CD14-positive monocyte (primary cell): Measurements from ENCODE around the gene MKLN1. TPM values are rescaled to one million over a fixed set of nuclear protein-coding genes. Genes with fewer than 3 reads are reported as not detected.

ENCODE experiments used
- DNase-seq, 3 donors: peaks; one replicate each; pipeline ENCODE4 v3.0.0-alpha.2; 2011 to 2022
- H2AFZ ChIP-seq: 2 replicates; pipeline ENCODE4 v1.6.0; 2012; ENCODE audit warnings: mild to moderate bottlenecking, low read depth, low read length, inconsistent platforms; ENCODE audit not compliant: insufficient read depth, poor library complexity, severe bottlenecking
- H3K27ac ChIP-seq, 2 donors: 1 replicate in 1 of 2; 2 replicates in 1 of 2; pipeline ENCODE4 v1.5.1; 2012 to 2013; ENCODE audit warnings: low read length in 2 of 2, control low read depth in 1 of 2, inconsistent platforms in 1 of 2, low read depth in 1 of 2, mild to moderate bottlenecking in 1 of 2
- H3K27me3 ChIP-seq, 2 donors: one replicate each; pipeline versions ENCODE4 v1.6.0 to v1.6.1; 2011 to 2013; ENCODE audit warnings: low read length in 2 of 2; ENCODE audit not compliant: control insufficient read depth in 2 of 2, insufficient read depth in 2 of 2
- H3K36me3 ChIP-seq, 2 donors: replicated peaks in 1 of 2; 1 replicate in 1 of 2; 2 replicates in 1 of 2; pipeline versions ENCODE4 v1.5.1 to v1.6.1; 2012 to 2013; ENCODE audit warnings: low read length in 2 of 2, control low read depth in 1 of 2, inconsistent platforms in 1 of 2, mild to moderate bottlenecking in 1 of 2; ENCODE audit not compliant: insufficient read depth in 2 of 2, control insufficient read depth in 1 of 2
- H3K4me1 ChIP-seq, 2 donors: 1 replicate in 1 of 2; 2 replicates in 1 of 2; pipeline versions ENCODE4 v1.5.1 to v1.6.1; 2012 to 2013; ENCODE audit warnings: low read length in 2 of 2, control low read depth in 1 of 2, inconsistent platforms in 1 of 2, mild to moderate bottlenecking in 1 of 2, moderate library complexity in 1 of 2; ENCODE audit not compliant: insufficient read depth in 2 of 2, control insufficient read depth in 1 of 2
- H3K4me2 ChIP-seq: replicated peaks from 2 replicates; pipeline ENCODE3; 2012; ENCODE audit warnings: low read length, moderate library complexity, mild to moderate bottlenecking; ENCODE audit not compliant: poor library complexity, severe bottlenecking; ENCODE audit errors: extremely low read depth
- H3K4me3 ChIP-seq, 3 experiments: fragments of 200-600 bp in 1 of 3; sonication (generic) in 1 of 3; replicated peaks in 1 of 3; 1 replicate in 2 of 3; 2 replicates in 1 of 3; pipeline ENCODE4 v1.5.1; 2011 to 2013; ENCODE audit warnings: low read length in 3 of 3, mild to moderate bottlenecking in 3 of 3, control low read depth in 2 of 3, low read depth in 2 of 3, inconsistent platforms in 1 of 3, moderate library complexity in 1 of 3
- H3K79me2 ChIP-seq: 2 replicates; pipeline ENCODE4 v1.6.0; 2012; ENCODE audit warnings: mild to moderate bottlenecking, control low read depth, inconsistent platforms, low read length, moderate library complexity; ENCODE audit not compliant: insufficient read depth
- H3K9ac ChIP-seq: 2 replicates; pipeline ENCODE4 v1.6.0; 2017; ENCODE audit warnings: low read length, mild to moderate bottlenecking; ENCODE audit not compliant: insufficient read depth, poor library complexity, severe bottlenecking
- H3K9me3 ChIP-seq, 2 donors: replicated peaks in 1 of 2; 1 replicate in 1 of 2; 2 replicates in 1 of 2; pipeline versions ENCODE4 v1.5.1 to v1.6.1; 2012 to 2013; ENCODE audit warnings: low read length in 2 of 2, control low read depth in 1 of 2; ENCODE audit not compliant: control insufficient read depth in 1 of 2, insufficient read depth in 1 of 2
- H4K20me1 ChIP-seq: 2 replicates; pipeline ENCODE4 v1.6.0; 2012; ENCODE audit warnings: mild to moderate bottlenecking, low read length, control low read depth, moderate library complexity; ENCODE audit not compliant: insufficient read depth
- H3K27ac Mint-ChIP-seq, 7 donors: one replicate each; pipeline ENCODE4 v1.8.0; 2020; ENCODE audit warnings: mild to moderate bottlenecking in 7 of 7, mixed read lengths in 7 of 7, moderate library complexity in 6 of 7, inconsistent platforms in 2 of 7
- H3K27me3 Mint-ChIP-seq, 3 donors: one replicate each; pipeline ENCODE4 v1.8.0; 2021 to 2022; ENCODE audit warnings: low read depth in 3 of 3, mild to moderate bottlenecking in 3 of 3, mixed read lengths in 3 of 3, moderate library complexity in 3 of 3, inconsistent platforms in 1 of 3
- H3K36me3 Mint-ChIP-seq, 2 donors: one replicate each; pipeline ENCODE4 v1.8.0; 2020; ENCODE audit warnings: mixed read lengths in 2 of 2, inconsistent platforms in 1 of 2, mild to moderate bottlenecking in 1 of 2
- H3K4me1 Mint-ChIP-seq: one replicate; pipeline ENCODE4 v1.8.0; 2020; ENCODE audit warnings: mild to moderate bottlenecking, mixed read lengths
- H3K4me3 Mint-ChIP-seq, 2 donors: one replicate each; pipeline ENCODE4 v1.8.0; 2020; ENCODE audit warnings: mild to moderate bottlenecking in 2 of 2, mixed read lengths in 2 of 2, moderate library complexity in 1 of 2
- H3K9me3 Mint-ChIP-seq, 7 donors: one replicate each; pipeline ENCODE4 v1.8.0; 2020 to 2022; ENCODE audit warnings: mixed read lengths in 7 of 7, mild to moderate bottlenecking in 6 of 7, moderate library complexity in 6 of 7, inconsistent platforms in 2 of 7
- CTCF ChIP-seq: fragments of 200-600 bp; IDR thresholded peaks from one replicate; pipeline ENCODE4 v1.8.0; 2022; ENCODE audit warnings: antibody characterized with exemption, mild to moderate bottlenecking
- WGBS: methylation state at CpG from one replicate; pipeline ENCODE4 v1.1.5; 2013; ENCODE audit warnings: missing lambda C conversion rate; ENCODE audit not compliant: insufficient coverage; 5-methylcytosine and 5-hydroxymethylcytosine counted together
- intact Hi-C, 2 donors: fragments of 100-400 bp; cut with micrococcal nuclease; formaldehyde crosslinking; loops; one replicate each; pipeline versions ENCODE4 v1.15.0 to v1.15.1; 2023
- polyA plus RNA-seq, 3 donors: library from polyadenylated mRNA; depleted of rRNA in 1 of 3; unstranded in 2 of 3; stranded (reverse) in 1 of 3; fragments of 300-500 nt in 2 of 3; fragments of >200 nt in 1 of 3; fragmentation: Illumina TruSeq in 2 of 3; gene quantifications; 1 replicate in 2 of 3; 2 replicates in 1 of 3; pipeline ENCODE4 v1.2.3, GENCODE V29; 2012 to 2021

Gene MKLN1
- polyA plus RNA-seq, 3 donors = 12.2 to 18.5 (median 17.2) TPM

- Histone ChIP-seq H4K20me1 (peaks cover 18% of the 10 kb centered on the region), H3K4me2 (no peak overlapping the region), H3K27me3 (no peaks in the 10 kb centered on the region), H3K9me3 (no peaks in the 10 kb centered on the region), H2AFZ (no peak overlapping the region), H3K4me1 (no peaks in the 10 kb centered on the region), H3K79me2 (no peaks in the 10 kb centered on the region), H3K36me3 (peaks cover 22 to 67% of the 10 kb centered on the region in 2 donors), H3K4me3 (no peak overlapping the region), H3K9ac (no peak overlapping the region), H3K27ac (no peak overlapping the region)
- Mint-ChIP-seq H3K9me3 (peaks cover 0 to 9% (median 5%) of the 10 kb centered on the region in 7 donors), H3K27me3 (peaks cover 0 to 2% (median 0%) of the 10 kb centered on the region in 3 donors), H3K27ac (no peak overlapping the region), H3K4me3 (no peak overlapping the region), H3K4me1 (no peaks in the 10 kb centered on the region), H3K36me3 (peaks cover 48 to 52% of the 10 kb centered on the region in 2 donors)
- DNase-seq = no peak
- no peak for TF ChIP-seq CTCF
- intact Hi-C loops = no loop called here
- no CpG with 5 or more reads among the region's 2 CpGs for WGBS
Measured at GRCh38 chr7:131403322-131403721, 75.6 kb downstream of the MKLN1 start.

GRCh38 chr7:131404226-131404911 is 76.7 kb downstream of the MKLN1 start:
- H3K27ac Mint-ChIP-seq = peak overlapping the region in 2 of 7 donors; percentile 16 to 33

More at GRCh38 chr7:131404226-131404911, 76.7 kb downstream of the MKLN1 start:
- no peak overlapping the region for H3K4me3 Mint-ChIP-seq
- TF ChIP-seq CTCF = no peak
- no peaks in the 10 kb centered on the region for H3K4me1 ChIP-seq
- H2AFZ ChIP-seq = no peak overlapping the region
- intact Hi-C loops = no loop called here
- no peak overlapping the region for H3K9ac ChIP-seq
- no peaks in the 10 kb centered on the region for H3K9me3 ChIP-seq
- H3K4me1 Mint-ChIP-seq = no peaks in the 10 kb centered on the region
- H3K4me2 ChIP-seq = no peak overlapping the region
- 100% methylated on average over 1 of the region's 7 CpGs for WGBS
- H3K79me2 ChIP-seq = no peaks in the 10 kb centered on the region
- peaks cover 0 to 9% (median 5%) of the 10 kb centered on the region in 7 donors for H3K9me3 Mint-ChIP-seq
- H3K27me3 ChIP-seq = no peaks in the 10 kb centered on the region
- H3K4me3 ChIP-seq = no peak overlapping the region
- H3K27ac ChIP-seq = no peak overlapping the region
- peaks cover 11 to 61% of the 10 kb centered on the region in 2 donors for H3K36me3 ChIP-seq
- H3K27me3 Mint-ChIP-seq = peaks cover 0 to 2% (median 0%) of the 10 kb centered on the region in 3 donors
- peaks cover 18% of the 10 kb centered on the region for H4K20me1 ChIP-seq
- no peak for DNase-seq
- H3K36me3 Mint-ChIP-seq = peaks cover 47 to 51% of the 10 kb centered on the region in 2 donors
